ENCODE data around the gene NFIA.

The NFIA gene

DNA sequence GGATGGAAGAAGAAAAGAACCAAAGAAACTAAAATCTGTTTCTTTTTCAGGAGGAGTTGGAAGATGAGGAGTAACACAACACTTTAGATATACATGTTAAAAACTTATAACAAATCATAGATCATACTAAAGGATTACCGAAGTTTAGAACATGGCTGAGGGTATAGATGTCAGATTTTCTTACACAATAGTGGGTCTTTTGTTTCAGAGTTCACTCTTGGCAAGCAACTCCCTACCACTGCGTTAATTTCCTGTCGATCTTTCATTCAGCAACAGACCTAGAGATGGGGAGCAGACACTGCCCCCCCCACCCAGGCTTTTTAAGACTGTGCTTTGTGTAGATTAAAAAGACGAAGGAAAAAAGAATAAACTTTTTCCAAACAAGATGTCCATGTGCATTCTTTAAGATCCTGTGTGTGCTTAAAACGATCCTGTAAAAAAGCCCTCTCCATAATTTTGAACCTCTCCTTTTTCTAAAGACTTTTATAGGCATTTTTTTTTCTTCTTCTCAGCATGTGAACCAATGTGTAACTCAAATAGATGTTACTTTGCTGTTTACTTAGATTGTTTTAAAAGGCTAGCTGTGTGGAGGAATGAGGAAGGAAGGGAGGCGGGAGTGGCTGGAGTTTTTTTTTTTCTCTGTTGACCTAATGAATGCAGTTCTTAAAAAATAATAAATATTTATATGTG, 50.4 kb downstream of the NFIA start:
- DNase-seq: no peak

DNA sequence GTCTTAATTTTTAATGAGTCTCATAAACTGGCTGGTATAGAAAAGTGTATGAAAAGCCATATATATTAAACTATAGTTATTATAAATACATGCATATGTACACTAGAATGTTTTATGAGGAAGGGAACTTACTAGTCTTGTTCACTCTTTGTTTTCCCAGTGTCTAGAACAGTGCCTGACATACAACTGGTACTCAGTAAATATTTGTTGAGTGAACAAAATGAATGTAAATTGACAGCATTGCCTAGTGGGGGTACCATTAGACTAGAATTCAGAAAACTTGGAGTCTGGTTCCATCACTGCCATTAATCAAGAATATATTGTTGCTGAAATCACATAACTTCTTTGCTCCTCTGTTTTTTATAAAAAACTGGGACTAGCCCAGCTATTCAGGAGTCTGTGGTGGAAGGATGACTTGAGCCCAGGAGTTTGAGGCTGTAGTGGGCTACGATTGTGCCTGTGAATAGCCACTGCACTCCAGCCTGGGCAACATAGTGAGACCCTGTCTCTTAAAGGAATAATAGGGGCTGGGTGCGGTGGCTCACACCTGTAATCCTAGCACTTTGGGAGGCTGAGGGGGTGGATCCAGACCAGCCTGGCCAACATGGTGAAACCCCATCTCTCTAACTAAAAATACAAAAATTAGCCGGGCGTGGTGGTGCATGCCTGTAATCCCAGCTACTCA, 51.1 kb downstream of the NFIA start:
- DNase-seq: no peak

DNA sequence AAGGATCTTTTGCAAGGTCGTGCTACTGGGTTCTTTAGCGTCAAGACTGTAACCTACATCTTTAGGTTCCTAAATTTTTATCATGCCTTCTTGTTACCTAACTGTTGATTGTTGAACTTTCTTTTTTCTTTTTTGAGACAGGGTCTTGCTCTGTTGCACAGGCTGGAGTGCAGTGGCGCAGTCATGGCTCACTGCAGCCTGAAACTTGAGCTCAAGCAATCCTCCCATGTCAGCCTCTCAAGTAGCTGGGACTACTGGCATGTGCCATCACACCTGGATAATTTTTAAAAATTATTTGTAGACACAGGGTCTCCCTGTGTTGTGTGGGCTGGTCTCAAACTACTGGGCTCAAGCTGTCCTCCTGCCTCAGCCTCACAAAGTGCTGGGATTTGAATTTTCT, 52.9 kb downstream of the NFIA start:
- DNase-seq: no peak

DNA sequence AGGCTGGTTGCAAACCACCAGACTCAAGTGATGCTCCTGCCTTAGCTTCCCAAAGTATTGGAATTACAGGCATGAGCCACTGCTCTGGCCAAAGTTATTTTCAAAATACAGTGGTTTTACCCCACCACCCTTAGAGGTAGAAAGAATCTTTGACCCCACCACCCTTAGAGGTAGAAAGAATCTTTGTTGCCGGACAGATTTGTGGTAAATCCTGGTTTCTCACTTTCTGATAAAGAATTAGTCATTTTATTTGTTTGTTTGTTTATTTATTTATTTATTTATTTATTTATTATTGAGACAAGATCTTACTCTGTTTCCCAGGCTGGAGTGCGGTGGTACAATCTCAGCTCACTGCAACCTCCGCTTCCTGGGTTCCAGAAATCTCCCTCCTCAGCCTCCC, 55.9 kb downstream of the NFIA start:
- DNase-seq: no peak

DNA sequence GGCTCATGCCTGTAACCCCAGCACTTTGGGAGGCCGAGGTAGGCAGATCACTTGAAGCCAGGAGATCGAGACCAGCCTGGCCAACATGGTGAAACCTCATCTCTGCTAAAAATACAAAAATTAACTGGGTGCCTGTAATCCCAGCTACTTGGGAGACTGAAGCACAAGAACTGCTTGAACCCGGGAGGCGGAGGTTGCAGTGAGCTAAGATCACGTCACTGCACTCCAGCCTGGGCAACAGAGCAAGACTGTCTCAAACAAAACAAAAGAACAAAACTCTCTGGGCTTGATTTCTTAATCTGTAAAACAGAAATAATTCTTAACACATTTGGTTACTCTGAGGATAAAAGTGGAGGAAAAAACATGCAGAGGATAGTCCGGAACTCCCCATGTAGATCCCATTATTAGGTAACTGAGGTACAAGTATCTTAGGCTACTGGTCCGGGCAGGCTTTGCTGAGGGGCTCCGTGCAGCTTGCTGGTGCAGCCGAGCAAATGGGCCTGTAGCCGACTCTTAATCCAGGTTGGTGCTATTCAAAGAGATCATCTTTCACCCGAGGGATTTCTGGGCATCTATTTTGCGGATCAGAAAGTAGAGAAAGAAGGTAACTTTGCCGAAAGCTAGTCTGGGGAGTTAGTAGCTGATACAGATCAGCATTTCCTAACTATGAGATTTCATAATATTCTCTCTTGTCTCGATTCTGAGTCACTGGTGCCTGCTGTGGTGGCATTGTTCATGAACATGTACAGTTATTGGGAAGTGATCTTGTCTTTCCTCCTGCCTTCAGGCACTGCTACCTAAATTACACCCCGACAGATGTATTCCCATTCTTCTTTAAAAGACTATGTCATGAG, 56.8 kb downstream of the NFIA start:
- no peak for DNase-seq

DNA sequence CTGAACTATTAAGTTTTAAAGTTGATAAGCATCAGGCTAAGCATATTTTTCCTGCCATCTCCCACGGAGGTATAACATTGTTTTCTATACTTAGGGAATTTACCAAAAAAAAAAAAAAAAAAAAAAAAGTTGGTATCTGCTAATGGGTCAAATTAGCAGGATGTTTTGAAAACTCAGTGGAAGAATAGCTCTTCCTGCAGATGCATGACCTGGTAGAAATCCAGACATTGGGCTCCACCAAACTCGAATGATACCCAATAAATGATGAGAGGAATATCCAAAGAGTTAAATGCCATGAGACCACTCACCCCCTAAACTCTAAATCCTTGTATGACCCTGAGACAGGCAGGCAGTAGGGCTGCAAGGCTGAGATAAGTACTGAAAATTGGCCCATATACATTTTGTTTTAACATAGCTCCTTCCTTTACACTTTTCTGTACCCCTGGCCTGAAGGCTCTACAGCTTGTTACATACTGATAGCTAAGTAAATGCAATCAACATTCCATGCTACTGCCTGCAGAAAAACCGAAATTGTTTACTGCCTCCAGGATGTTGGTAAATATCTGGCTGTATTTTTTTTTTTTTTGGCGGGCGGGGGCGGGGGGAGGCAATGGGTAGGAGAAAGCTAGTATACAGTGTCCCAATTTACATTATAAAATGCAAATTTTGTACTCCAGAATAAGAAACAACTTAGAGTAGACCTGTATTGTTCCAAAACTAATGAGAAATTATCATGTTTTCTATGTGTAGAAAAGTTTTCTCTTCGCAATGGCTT, 57.6 kb downstream of the NFIA start:
- no peak for DNase-seq

DNA sequence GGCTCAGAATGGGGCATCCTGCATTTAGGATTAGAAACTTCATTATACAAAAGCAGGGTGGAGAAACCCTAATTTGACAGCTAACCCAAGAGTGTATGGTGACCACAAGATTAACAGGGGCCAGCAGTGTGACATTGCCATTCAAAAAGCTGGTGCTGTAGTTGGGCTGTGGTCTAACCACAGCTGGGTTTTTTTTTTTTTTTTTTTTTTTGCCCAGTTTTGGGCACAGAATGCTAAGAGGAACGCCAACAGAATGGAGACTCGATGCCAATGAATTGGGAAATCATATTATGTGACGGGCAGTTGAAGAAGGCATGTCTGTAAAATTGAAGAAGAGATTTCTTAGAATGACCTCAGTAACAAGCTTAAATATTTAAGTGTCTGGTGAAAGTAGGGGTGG, 58.4 kb downstream of the NFIA start:
- no peak for DNase-seq

DNA sequence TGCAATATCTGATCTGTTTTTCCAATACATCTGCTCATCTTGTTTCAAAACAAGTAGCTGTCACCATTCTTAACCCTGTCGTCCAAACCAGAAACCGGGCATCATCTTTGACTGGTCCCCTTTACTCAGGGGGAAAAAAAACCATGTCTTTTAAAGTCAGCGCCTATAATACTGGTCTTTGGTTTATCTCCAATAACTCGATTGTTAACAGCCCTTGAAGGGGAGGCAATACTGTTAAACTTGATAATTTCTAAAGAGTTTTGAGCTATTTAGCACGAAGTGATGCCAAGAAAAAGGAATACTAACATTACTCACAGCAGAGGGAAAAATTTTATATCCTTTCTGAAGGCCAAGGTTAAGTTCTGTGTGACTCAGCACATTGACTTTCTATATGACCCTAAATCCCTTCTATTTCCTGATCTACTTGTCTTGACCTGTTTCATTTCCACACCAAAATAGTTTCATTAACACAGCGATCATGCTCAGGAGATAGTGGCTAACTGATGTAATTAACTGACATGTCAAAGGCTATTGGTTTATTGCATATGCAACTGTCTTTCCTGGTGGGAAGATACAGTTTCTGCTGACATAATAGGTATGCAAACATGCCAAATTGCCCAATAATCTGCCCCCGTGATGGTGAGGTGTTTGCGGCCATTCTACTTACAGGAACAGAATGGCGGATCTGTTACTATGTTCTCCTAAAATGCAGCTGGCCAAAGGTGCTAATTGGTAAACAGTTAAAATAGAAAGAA, 59.1 kb downstream of the NFIA start:
- no peak for DNase-seq

DNA sequence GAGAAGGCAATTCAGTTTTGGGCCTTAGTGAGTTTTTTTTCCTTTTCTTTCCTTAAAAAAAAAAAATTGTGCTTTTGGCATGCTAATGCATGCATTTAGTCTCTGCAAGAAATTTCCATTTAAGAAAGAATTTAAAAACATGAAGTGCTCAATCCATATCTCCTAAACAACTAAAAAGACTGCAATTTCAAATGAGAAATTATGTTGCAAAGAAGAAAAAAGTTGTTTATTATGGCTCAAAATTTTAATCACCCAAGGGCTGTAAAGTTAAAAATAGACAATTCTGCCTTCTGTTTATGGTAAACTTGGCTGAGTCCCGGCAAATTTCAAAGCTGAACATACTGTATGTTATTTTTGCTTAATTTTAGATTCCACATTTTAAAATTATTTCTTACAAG, 59.7 kb downstream of the NFIA start:
- DNase-seq: no peak

DNA sequence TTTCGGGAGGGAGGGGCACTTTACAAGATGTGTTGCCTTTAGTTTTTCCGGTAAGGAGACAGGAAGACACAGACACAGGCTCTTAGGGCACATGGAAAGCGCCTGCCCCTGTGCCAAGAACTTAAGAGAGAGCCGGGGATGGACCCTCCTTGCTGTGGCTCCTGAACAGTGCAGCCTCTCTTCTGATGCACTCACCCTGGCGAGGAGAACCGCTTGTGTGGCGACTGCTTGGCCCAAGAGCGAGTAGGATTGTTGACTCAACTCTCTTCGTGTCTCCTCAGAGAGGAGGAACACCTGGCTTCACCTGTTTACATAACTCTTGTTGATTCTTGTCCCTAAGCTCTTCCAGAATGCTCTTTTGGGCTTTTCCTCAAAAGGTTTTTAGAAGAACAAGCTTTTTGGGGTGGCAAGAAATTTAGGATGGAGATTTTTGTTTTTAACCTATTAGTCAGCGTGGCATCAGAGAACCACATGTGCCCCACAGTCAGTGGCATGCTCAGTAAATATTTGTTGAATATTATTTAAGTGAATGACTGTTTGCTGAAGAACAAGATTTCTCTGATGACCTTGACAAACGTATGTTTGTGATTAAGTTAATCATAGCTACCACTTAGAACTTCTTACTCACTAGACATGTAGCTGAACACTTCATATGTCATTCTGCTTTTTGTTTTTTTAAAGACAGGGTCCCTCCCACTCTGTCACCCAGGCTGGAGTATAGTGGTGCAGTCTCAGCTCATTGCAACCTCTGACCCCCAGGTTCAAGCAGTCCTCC, 60.6 kb downstream of the NFIA start:
- DNase-seq: no peak

DNA sequence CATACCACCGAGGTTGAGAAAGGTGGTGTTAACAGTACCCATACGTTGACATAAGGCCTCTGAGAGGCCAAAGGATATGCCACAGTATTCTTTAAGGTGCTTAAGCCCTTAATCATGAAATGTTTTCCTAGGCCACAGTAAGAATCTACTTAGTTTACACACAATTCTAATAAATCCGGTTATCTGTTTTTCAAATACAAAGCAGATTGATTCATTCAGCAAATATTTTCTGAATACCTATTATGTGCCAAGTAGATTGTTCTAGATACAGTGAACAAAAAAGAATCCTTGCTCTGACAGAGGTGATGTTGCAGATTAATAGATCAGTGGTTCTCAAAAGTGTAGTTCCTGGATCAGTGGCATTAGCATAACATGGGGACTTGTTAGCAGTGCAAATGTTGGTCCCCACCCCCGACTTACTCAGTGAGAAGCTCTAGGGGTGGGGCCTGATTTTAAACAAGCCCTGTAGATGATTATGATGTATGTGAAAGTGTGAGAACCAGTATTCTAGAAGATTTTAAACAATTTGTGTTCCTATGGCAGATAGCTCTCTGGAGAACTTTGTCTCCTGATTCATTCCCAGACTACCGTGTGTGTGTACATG, 61.6 kb downstream of the NFIA start:
- DNase-seq: no peak

DNA sequence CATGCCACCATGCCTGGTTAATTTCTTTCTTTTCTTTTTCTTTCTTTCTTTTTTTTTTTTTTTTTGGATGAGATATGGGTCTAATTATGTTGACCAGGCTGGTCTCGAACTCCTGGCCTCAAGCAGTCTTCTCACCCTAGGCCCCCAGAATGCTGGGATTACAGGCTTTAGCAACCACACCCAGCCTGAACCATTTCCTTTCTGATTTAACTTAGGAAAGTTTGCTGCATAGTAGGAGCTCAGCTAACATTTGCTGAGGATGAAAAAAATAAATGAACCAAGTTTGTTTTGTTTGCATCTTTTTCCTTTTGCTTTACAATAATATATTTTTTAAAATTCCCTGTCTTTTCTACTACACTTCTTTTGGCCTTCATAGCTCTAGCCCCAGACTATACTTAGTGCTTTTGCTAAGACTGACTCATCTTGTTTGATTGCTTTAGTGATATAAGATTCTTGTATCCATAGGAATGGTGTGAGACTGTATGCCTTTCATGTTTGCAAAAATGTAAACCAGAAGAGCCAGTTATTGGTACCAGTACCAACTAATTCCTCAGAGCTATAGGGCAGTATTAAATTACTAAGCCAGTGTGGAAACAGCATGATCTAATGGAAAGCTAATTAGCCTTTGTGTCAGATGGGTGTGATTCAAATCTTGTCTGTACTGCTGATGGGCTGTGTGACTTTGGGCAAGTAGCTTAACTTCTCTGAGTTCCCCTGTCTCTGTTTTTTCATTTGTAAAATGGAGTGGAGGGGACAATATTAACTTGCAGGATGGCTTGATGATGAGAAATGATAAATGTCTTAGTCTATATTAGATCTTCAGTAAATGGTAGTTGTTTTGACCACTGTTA, 66.9 kb downstream of the NFIA start:
- no peak for DNase-seq

DNA sequence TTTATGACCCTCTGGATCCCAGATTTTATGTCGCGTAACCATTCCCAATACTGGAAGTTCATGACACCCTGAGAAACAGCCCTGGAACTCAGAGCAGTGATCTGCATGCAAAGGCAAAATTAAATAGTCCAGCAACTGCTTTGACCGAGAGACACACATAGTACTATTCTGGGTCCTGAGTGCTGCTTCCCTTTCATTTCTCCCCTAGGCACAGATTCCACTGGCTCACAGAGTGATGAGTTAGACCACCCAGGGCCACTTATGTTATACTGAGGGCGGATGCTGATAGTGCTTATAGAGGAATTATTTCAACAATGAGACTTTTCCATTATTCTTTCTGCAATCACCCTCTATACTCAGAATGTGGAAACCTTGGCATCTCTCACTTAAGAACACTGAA, 69.2 kb downstream of the NFIA start:
- DNase-seq: no peak

DNA sequence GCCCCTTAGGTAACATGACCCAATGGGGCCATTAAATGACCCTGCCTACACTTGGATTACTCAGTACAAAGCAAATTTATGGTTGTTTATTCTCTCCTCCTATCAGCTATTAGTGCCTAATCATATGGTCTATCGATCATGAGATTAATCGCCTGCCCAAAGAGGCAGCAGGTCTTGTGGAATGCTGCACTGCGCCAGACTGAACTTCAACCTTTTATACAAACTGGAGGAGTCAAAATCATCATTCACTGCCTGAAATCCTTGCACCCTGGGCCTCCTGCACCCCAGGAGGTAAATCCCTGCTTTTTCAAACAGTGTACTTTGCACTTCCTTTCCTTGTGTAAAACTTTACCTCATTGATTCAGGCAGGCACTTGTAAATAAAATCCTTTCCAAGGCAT, 69.7 kb downstream of the NFIA start:
- DNase-seq: no peak

DNA sequence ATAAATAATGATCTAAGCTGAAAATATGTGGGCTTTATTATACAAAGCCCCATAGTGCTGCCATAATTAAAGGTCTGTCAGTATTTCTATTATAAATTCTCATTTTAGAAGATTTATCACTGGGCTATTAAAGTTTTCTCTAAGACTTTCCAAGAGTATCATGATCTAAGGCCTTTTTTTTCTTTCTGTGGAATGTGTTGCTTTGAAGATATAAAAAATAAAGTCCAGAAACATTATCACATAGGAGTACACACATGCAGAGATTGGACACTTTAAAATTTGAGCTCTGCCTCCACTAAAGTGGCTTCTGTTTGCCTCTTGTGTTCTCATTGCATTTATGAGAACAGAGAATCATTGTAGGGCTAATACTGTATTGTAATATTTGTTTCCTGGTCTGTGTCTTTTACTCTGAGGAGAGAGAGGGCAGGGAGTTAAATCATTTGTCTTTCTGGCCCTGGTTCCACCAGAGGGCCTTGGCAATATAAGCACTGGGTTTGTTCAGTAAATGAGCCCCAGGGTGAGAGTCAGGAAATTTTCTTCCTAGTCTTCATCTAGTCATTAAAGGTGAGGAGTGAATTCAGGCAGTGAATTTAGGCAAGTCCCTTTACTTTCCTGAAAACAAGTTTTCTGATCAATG, 70.2 kb downstream of the NFIA start:
- DNase-seq: no peak

DNA sequence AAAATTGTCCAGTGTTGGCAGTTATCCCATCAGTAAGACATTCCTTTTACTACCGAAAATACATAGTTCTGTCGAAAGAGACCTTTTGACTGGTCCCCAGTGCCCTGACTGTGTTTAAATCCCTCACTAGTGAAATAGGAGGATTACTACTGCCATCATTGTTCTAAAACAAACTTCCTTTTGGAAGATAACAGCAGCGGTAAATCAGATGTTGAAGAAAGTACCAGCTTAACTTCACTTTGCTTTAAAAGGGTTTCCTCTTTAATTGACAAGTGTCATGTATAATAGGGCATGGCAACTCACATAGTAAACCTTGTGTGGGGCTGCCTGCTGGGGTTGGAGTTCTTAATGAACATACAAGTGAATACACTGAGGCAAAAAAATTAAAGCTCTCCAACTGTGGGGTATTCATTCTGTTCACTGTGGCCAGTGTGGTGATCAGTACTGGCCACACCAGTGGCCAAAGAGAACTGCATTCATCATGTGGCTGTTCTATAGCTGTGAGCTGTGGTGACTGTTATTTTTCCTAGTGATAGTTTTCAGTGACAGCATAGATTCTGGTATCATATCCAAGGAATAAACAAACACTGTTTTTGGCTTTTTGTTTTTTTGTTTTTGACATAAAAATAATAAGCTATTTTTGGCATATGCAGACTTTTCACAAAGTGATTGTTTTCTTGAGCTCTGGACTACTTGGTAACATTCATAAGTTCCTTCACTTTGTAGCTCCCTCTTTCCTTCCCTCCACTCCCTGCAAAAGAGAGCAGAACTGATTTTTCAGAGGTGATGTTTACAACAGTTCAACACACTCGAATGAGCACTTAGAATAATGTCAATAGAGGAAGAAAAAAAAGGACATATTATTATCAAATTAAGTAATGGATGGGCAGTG, 74.5 kb downstream of the NFIA start:
- DNase-seq: no peak

DNA sequence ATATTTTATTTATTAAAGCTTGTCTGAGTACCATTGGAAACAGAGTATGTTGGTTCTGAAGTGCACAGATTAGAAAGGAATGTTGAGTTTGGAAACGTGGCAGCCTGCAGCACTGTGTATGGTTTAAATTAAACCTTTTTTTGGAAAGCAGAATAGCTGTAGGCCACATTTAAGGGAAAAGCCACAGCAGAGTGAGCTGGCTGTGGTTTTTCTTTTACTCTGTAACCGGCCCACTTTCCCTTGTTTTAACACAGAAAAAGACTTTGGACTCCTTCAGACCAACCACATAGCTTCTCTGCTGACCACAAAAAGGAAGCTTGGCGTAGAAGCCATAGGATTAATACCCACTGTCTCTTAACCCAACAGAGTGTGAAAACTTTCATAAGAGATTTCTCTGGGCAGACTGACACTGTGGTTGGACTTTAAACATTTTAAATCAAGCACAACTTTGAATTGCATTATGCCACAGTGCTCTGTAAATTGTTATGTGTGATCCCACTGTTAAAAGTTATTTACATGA, 75.2 kb downstream of the NFIA start:
- no peak for DNase-seq

DNA sequence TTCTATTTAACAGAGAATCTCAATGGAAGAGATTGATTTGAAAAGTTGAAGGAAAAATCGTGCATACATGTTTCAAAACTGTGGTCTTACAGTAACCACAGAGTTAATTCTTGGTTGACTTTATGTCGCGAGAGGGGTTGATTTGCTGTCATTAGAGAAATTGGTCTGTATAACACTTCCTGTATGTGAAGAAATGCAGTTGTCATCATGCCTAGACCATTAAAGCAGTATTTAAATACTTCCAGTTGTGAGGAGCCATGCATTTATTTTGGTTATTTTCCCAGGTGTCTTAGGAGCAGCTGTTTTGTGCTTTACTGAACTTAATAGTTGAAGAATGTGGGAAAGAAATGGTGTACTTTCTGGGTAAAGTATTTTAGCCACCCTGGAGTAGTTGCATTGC, 76.2 kb downstream of the NFIA start:
- DNase-seq: no peak

Measured in NCI-H2227 treated with DMSO at 0.1 percent for 48 hours (cell line).